ENCODE measurements around the gene PPFIA3. TPM values are rescaled to one million over a fixed set of nuclear protein-coding genes. Genes with fewer than 3 reads are reported as not detected.

Gene PPFIA3
- polyA plus RNA-seq, 1 experiment = 0.63 TPM

DNA sequence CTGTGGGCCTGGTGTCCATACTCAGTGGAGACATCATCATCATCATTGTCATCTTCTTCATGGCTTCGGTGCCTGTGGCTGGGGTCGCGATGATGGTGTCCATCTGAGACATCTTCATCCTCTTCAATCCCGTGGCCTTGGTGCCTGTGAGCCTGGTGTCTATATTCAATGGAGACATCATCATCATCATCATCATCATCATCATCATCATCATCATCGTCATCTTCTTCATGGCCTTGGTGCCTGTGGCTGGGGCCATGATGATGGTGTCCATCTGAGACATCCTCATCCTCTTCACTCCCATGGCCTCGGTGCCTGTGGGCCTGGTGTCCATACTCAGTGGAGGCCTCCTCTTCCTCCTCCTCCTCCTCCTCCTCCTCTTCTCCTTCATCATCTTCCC, 34.9 kb downstream of the PPFIA3 start:
- TF ChIP-seq, protein P1, sequence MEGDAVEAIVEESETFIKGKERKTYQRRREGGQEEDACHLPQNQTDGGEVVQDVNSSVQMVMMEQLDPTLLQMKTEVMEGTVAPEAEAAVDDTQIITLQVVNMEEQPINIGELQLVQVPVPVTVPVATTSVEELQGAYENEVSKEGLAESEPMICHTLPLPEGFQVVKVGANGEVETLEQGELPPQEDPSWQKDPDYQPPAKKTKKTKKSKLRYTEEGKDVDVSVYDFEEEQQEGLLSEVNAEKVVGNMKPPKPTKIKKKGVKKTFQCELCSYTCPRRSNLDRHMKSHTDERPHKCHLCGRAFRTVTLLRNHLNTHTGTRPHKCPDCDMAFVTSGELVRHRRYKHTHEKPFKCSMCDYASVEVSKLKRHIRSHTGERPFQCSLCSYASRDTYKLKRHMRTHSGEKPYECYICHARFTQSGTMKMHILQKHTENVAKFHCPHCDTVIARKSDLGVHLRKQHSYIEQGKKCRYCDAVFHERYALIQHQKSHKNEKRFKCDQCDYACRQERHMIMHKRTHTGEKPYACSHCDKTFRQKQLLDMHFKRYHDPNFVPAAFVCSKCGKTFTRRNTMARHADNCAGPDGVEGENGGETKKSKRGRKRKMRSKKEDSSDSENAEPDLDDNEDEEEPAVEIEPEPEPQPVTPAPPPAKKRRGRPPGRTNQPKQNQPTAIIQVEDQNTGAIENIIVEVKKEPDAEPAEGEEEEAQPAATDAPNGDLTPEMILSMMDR (IDR thresholded peaks at IDR 0.05; ENCODE audit: low read depth, low read length) = no peak
- DNase-seq (ENCODE audit: low read depth, low spot score) = no peak
- ChIA-PET POLR2A (no interaction called here), CTCF (no interaction called here)
- H3K9me3 ChIP-seq (ENCODE audit: control insufficient read depth, insufficient read depth, low read length) = peaks cover 9% of the 10 kb centered on the region; the same call in 1 of the 2 replicates
- no peak overlapping the region for H3K27ac ChIP-seq (ENCODE audit: low read depth, low read length)
- no peaks in the 10 kb centered on the region for H3K27me3 ChIP-seq (ENCODE audit: control insufficient read depth, insufficient read depth, low read length)
- H3K4me3 ChIP-seq (ENCODE audit: low read depth, low read length) = no peak overlapping the region

DNA sequence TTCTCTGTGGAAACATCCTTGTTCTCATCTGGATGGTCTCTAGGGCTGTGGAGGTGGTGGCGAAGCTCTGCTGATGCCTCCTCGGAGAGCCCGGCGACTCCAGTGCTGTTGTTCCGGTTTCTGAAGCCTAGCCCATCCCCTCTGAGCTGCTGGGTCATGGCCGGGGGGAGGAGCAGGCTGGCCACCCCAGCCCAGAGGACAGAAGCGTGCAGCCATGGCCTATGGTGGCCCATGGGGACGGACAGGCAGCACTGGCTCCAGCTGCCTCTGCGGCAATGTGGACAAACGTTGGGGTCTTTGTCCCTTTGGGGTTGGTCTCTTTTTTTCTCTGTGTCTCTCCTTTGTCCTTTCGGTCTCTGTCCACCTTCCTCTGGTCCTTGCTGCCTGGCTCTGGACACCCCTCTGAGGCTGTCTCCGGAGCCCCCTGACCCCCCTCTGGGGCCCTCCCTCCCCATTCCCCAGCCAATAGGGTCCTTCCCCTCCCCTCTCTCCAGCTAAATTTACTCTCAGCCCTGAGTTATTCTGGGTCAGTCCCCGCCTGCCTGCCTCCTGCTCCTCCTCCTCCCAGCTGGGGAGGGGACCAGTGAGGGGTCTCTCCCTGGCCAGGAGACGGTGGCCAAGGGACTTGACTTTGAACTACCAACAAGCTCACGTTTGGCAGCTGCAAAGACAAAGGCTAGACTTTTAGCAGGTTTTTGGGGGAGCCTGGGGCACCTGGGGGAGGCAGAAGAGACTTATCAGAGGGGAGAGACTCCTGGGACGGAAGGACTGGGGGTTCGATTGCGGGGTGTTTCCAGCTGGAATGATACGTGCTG, 35.9 kb downstream of the PPFIA3 start, which contains the start of gene HRC:
Gene HRC (minus strand): TSS at position 392 of the 815 bp plus-strand sequence. CDS start 159 bp downstream, at position 233.
- TF ChIP-seq, protein P1 (IDR thresholded peaks at IDR 0.05; ENCODE audit: low read depth, low read length) = no peak
- POLR2A ChIA-PET = no interaction called here
- Histone ChIP-seq H3K9me3 (ENCODE audit: control insufficient read depth, insufficient read depth, low read length) (peaks cover 9% of the 10 kb centered on the region; the same call in 1 of the 2 replicates), H3K27me3 (ENCODE audit: control insufficient read depth, insufficient read depth, low read length) (no peaks in the 10 kb centered on the region), H3K4me3 (ENCODE audit: low read depth, low read length) (no peak within 1 kb of the TSS), H3K27ac (ENCODE audit: low read depth, low read length) (no peak within 1 kb of the TSS)
- CTCF ChIA-PET = no interaction called here
- DNase-seq (ENCODE audit: low read depth, low spot score) = no peak

DNA sequence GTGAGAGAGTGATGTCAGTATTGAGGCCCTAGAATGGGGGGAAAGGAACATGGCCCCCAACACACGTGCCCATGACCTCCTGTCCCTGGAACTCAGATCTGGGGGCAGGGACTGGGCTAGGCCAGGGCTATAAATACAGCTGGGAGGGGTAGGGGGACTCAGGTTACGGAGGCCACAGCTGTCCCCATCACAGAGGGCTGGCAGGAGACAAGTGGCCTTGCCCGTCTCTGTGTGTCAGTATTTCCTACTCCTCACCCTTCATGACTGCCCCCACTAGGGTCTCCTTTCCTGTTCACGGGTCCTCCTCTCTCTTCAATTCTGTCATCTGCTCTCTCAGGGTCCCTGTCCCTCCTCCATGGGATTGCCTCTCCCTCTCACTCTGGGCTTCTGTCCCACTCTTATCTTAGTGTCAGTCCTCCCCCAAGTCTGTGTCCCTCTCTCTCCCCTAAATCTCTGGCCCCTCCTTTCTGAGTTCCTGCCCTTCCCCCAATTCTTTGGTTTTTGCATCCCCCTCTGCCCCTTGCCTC, 36.5 kb downstream of the PPFIA3 start:
- POLR2A ChIA-PET = no interaction called here
- H3K4me3 ChIP-seq (ENCODE audit: low read depth, low read length) = no peak overlapping the region
- H3K27me3 ChIP-seq (ENCODE audit: control insufficient read depth, insufficient read depth, low read length) = no peaks in the 10 kb centered on the region
- CTCF ChIA-PET = no interaction called here
- peaks cover 9% of the 10 kb centered on the region; the same call in 1 of the 2 replicates for H3K9me3 ChIP-seq (ENCODE audit: control insufficient read depth, insufficient read depth, low read length)
- no peak overlapping the region for H3K27ac ChIP-seq (ENCODE audit: low read depth, low read length)
- TF ChIP-seq, protein P1 (IDR thresholded peaks at IDR 0.05; ENCODE audit: low read depth, low read length) = no peak
- DNase-seq (ENCODE audit: low read depth, low spot score) = no peak

DNA sequence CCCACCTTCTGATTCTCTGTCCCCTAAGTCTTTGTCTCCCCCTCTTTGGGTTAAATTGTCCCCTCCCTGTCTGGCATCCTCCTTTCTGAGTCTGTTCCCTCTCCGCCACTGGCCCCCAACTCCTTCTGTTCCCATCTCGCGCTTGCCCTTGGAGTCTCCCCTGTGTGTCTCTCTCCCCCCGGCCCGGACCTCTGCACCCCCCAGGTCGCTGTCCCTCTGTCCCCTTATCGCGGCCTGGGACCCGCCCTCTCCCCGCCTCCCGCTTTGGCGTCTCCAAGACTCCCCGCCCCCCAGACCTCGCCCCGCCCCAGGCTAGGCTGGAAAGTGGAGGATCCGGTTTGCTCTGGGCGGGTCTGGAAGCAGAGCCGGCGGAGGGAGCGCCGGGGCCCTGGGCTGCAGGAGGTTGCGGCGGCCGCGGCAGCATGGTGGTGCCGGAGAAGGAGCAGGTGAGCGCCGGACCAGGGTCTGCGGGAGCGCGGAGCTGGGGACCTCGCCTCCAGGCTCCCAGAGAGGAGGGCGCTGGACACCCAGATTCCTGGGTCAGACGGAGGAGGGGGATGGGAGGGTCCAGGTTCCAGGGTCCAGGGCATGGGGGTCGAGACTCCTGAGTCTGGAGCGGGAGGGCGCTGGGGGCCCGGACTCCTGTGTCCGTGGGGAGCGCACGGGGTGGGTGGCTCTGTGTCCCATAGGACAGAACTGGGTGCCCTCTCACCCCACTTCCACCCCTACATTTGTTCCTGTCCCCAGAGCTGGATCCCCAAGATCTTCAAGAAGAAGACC, 38.3 kb downstream of the PPFIA3 start, which contains the start of gene TRPM4:
Gene TRPM4 (plus strand): TSS at position 348 of the 780 bp plus-strand sequence. CDS start 75 bp downstream, at position 423.
- DNase-seq (ENCODE audit: low read depth, low spot score) = no peak
- CTCF ChIA-PET = interaction anchor here (1.3 kb wide), 1 partner anchor 42 kb away, joined by 6 read pairs; no protein-coding TSS in a partner anchor
- H3K27ac ChIP-seq (ENCODE audit: low read depth, low read length) = no peak within 1 kb of the TSS
- H3K27me3 ChIP-seq (ENCODE audit: control insufficient read depth, insufficient read depth, low read length) = no peaks in the 10 kb centered on the region
- TF ChIP-seq, protein P1 (IDR thresholded peaks at IDR 0.05; ENCODE audit: low read depth, low read length) = no peak
- POLR2A ChIA-PET = no interaction called here
- peaks cover 4% of the 10 kb centered on the region; the same call in 1 of the 2 replicates for H3K9me3 ChIP-seq (ENCODE audit: control insufficient read depth, insufficient read depth, low read length)
- peak within 1 kb of the TSS; percentile 94 for H3K4me3 ChIP-seq (ENCODE audit: low read depth, low read length)
